GM19455 (cell line): ENCODE measurements around the gene ABCG8.

Source experiments
- ATAC-seq: cut with Tn5 transposase; IDR thresholded peaks from one replicate; pipeline ENCODE4 v1.9.1; 2021; ENCODE audit not compliant: unreplicated experiment

The ABCG8 gene

DNA sequence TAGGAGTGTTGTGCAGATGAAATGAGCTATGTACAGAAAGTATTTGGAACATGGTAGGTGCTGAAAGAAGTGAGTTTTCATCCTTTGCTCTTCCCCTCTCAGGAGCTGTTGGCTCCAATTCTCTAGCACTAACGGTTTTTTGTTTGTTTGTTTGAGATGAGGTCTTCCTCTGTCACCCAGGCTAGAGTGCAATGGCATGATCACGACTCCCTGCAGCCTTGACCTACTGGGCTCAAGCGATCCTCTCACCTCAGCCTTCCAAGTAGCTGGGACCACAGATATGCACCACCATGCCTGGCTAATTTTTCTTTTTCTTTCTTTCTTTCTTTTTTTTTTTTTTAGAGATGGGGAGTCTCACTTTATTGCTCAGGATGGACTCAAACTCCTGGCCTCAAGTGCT, 12.9 kb upstream of the ABCG8 start:
- no peak for ATAC-seq

DNA sequence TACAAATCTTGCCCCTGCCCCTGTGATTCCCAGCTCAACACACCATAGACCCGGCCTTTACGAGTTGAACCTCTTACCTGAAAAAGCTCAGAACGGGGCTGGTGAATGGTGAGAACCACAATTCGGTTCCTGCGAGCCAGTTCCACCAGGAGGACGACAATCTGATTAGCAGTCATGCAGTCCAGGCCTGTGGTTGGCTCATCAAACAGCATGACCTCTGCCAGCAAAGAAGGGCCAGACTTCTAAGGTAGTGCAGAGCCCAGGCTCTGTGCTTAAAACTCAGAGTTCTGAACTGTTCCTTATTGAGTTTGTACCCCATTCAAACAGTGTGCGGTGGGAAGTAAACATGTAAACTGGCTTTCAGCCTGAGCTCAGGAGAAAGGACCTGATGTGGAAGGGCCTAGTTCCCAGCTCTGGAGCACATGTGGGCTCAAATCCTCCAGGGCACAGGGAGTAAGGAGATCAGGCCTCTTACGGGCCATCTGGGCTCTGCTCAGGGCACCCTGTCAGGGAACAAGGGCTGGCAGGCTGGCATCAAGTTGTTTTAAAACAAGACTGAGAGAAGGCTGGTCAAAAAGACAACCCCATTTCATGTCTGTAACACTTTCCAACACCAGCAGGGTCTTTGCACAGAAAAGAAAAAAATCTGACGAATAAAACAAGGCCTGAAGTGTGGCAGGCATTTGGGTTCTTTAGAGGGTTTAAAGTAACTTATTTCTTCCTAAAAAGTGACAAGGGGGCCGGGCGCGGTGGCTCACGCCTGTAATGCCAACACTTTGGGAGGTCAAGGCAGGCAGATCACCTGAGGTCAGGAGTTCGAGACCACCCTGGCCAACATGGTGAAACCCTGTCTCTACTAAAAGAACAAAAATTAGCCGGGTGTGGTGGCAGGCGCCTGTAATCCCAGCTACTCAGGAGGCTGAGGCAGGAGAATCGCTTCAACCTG, 12.2 kb upstream of the ABCG8 start:
- ATAC-seq = no peak

DNA sequence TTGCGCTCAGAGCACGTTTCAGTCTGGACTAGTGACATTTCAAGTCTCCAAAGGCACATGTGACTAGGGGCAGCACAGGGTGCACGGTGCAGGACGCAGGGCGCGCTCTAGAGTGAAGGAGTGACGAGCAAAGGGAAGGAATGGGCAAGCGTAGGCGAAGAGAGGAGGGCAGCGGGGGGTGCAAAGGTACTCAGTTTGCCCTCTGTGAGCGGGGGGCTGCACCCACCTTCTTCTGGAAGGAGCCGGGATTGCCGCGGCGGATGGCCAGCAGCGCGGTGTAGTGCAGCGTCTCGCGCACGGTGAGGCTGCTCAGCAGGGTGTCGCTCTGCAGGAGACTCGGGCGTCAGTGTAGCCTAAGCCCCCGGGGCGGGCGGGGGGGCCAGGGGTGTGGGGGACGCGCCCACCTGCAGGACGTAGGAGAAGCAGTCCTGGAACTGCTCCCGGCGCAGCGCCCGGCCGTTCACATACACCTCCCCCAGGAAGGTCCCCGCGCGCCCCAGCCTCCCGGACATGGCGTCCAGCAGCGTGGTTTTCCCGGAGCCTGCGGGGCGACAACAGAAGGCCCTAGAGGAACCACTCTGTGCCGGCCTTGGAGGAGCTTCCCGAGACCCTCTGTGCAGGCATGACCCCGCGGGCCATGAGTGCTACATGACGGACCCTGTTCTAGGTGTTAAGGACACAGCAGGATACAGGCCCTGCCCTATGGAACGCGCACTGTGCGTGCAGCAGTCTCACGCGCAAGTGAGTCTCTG, 7.1 kb upstream of the ABCG8 start:
- no peak for ATAC-seq

DNA sequence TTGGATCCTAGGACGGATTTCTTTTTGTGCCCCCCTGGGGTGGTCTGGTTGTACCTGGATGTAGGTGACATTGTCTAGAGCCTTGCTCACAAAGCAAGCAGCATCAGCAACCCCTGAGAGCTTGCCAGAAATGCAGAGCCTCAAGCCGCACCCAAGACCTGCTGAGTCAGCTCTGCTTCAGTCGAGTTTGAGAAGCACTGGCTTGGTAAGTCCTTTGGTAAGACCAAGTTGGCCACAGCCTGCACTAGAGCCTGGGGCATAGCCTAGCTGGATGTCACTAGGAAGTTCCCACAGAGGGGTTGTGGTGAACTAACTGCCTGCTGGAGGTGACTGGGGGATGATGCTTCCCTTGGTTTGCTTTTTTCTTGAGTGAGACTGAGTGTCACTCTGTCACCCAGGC, 6.3 kb upstream of the ABCG8 start:
- no peak for ATAC-seq

DNA sequence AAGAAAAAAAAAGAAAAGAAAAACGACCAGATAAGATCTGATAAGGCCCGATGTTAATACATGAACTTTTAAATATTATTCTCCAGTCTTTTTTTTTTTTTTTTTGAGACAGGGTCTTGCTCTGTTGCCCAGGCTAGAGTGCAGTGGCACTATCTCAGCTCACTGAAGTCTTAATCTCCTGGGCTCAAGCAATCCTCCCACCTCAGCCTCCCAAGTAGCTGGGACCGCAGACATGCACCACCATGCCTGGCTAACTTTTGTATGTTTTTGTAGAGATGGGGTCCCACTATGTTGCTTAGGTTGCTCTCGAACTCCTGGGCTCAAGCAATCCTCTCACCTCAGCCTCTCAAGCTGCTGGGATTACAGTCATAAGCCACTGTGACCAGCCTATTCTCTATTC, 1.7 kb upstream of the ABCG8 start:
- ATAC-seq = no peak

DNA sequence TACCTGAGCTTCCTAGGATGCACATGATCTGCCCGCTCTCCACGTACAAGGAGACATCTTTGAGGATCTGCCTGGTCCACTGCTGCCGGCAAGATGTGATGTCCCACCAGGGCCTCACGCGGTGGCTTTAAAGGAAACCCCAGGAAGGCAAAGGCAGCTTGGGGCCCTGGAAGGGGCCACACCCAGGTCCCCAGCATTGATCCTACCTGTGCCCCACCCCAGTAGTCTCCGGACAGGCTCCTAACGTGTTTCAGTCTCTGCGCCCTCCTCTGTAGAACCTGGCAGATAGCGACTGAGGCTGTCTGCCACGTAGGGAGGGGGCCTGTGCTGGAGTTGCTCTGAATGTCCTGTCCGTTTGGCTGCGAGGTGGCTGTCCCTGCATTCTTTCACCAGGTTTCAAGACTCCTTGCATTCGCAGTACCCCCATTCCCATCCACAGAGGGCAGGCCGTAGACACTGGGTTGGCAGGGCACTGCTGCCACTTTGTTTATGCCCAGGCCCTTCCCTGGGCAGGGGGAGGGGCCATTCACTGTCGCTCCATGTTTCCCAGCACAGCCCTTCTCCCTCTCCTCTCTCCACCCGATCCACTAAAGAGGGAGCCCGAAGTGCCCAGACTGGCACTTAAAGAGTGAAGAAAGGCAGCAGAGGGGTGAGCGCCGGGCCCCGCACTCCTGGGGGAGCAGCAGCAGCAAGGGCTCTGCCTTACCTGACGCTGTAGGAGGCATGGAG, 776 bp upstream of the ABCG8 start:
- ATAC-seq = no peak

DNA sequence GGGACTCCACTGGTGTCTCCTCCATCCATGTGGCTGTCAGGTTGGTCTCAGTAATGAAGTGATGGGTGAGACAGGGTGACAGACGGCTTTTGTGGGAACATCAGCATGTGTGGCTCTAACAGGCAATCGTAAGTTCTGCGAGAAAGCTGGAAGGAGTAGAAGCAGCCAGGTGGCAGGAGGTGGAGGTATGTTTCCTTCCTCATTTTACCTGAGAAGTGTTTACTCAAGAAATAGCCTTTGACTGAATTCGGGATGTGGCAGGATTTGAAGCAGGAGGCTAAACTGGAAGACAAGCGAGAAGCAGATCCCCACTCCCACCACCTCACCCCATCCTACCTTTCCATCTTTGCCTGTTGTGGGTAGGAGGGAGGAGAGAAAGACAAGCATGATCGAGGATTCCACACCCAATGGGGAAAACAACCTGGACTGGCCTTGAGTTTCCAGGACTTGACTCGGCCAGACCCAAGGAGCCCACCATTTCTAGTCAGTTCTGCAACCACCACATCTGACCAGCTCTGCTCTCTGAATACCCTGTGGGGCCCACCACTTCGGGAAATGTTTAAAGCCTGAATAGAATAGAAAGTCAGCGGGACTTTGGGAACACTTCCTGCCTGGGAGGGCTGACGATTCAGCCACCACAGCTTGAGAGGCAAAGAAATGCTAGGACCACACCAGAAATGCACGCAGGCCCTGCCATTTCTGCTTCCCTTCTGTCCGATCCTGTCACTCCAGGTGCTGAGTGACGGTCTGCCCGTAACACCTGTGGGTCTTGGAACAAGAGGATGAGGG, 1.2 kb downstream of the ABCG8 start:
- ATAC-seq = no peak

DNA sequence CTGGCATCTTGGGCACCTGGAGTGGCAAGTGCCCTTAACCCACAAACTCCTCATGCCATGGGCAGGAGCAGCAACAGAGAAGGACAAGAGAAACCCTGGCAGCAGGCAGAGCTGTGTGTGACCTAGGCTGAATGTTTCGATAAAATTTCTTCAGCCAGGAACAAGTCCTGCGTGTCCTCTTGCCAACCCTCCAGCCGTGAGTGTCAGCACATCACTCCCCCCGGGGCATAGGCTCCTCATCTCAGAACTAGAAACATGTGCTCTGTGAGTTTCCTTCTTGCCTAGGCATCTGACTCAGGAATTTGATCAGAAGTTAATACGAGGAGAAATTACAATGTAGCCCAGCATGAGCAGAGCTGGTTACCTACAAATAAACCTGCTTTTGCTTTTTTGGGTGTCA, 2.2 kb downstream of the ABCG8 start:
- ATAC-seq = no peak

DNA sequence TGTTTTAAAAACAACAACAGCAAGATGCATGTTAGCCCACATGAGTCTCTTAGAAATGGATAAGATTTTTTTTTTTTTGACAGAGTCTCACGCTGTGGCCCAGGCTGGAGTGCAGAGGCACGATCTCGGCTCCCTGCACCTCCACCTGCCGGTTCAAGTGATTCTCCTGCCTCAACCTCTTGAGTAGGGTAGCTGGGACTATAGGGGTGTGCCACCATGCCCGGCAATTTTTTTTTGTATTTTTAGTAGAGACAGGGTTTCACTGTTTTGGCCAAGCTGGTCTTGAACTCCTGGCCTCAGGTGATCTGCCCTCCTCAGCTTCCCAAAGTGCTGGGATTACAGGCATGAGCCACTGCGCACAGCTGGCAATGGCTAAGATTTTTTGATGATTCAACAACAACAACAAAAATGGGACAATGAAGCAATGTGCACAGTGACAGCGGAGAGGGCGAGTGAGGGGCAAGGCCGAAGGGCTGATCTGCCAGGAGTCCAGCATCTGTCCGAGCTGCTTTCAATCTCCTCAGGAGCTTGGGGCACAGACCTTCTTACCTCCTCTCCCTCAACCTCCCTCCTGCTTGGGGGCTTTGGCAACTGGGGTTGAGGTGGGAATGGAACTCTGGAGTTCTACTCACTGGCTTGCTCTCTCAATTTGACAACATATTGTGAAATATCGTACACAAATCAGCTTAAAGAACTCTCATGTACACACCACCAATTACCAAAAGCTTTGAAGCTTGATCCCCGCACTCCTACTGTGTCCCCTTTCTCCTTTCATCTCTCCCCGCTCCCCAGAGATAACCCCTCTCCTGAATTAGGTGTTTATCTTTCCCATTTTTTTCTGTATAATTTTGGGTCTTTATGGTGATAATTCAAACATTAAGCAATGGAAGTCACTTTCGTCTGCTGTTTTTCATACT, 3.4 kb downstream of the ABCG8 start:
- ATAC-seq = no peak

DNA sequence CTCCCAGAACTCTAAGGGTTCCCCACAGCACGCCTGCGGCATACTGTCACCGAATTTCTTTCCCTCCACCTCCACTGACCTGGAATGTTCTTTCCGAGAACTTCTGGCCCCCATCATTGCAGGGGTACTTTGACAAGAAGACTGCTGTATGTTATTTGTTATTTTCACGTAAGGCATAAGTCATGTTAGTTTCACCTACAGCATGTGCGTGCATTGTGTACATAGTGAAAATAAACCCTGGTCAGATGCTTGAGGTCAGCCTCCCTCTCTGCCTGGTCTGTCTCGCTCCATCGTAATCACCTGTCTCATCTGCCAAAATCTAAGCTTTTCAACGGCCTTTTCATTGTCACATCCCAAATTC, 4.1 kb downstream of the ABCG8 start:
- ATAC-seq = no peak

DNA sequence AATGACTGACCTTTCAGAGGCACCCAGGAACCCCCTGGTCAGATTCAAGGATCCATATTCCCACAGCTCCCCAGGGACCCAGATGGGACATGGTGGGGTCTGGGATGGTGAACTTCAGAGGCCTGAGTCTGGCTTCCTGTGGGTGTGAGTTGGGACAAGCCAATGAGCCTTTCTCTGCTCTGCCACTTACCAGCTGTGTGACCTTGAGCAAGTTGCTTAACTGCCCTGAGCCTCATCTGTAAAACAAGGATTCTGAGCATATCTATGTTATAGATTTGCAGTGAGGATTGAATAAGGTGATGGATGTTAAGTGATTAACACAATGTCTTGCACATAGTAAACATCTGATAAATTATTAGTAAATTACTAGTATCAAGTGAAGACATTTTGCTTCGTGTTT, 6.4 kb downstream of the ABCG8 start:
- no peak for ATAC-seq

DNA sequence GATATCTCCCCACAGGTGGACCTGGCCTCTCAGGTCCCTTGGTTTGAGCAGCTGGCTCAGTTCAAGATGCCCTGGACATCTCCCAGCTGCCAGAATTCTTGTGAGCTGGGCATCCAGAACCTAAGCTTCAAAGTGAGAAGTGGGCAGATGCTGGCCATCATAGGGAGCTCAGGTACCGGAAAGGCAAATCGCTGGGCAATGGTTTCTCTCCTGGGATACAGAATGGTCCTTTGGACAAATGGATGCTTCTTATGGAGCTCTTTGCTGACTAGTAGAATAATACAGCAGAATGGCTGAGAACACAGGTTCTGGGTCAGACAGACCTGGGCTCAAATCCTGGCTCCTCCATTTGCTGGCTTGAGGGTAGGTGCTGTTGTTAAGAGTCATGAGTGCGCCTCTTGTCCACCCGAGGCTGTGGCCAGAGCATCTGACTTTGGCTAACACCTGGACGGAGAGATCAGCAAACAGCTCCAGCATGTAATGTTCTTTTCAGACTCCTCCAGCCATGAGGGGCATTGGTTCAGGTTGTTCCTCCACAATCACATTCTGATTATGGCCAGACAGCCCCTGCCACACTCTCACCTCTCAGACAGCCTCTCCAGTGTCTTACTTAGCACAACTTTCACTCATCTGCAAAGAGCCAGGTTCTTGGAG, 7.5 kb downstream of the ABCG8 start:
- no peak for ATAC-seq

DNA sequence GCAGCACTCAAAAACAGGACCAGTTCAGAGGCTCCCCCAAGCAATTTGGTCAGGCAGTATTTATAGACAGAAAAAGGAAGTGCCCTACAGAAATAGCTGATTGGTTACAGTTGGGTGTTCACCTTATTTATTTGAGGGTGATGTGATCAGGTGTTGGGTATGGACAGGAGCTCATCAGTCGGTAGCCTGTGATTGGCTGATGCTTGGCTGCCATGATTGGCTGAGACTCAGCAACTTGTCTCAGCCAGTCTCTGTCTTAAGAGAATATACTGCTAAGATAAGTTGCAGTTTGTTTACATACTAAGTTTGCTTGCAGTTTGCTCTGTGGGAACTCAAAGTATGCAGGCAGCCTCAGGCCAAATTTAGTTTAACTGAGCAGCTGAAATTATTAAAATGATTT, 9.4 kb downstream of the ABCG8 start:
- no peak for ATAC-seq

DNA sequence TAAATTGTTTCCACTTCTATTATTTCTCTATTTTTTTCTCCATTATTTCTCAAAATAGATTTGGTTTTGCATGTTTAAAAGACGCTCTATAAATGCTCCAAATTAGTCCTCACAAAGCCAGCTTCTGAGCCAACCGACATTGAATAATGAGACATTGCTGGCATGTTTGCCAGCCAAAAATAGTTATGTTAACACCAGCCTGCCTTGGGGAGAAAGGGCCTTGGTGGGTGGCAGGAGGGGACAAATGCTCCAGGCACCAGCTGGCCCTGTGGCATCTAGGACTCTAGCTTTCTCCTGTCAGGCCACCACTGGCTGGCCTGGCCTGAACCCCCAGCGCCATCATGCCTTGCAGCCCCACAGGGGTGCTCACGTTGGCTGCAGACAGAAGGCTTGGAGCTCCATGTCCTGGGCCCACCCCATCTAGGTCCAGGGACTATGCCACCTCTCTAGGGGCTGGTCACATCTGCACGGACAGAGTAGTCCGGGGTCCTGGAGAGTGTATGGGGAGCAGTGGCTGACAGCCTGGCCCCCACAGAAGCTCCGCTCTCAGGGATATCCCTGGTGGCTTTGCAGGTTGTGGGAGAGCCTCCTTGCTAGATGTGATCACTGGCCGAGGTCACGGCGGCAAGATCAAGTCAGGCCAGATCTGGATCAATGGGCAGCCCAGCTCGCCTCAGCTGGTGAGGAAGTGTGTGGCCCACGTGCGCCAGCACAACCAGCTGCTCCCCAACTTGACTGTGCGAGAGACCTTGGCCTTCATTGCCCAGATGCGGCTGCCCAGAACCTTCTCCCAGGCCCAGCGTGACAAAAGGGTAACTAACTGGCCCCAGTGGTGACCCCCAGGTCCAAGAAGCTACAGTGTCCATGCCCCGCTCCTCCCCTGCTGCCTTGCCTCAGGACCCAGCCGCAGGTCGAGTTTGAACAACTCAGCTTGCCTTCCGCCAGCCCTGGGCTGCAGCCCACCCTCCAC, 12.5 kb downstream of the ABCG8 start:
- ATAC-seq = no peak

DNA sequence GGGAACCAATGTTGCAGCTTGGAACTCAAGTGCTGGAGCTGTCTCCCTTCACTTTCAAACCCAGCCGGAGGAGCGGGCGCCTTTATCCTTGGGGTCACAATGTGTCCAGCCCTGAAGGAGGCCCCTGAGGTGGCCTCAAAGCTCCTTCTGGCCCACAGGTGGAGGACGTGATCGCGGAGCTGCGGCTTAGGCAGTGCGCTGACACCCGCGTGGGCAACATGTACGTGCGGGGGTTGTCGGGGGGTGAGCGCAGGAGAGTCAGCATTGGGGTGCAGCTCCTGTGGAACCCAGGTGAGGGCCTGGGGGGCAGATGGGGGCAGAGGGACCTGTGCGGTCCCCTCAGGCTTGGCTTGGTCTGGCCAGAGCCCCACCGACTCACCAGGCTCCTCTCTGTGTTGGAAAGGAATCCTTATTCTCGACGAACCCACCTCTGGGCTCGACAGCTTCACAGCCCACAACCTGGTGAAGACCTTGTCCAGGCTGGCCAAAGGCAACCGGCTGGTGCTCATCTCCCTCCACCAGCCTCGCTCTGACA, 13.5 kb downstream of the ABCG8 start:
- ATAC-seq = no peak

DNA sequence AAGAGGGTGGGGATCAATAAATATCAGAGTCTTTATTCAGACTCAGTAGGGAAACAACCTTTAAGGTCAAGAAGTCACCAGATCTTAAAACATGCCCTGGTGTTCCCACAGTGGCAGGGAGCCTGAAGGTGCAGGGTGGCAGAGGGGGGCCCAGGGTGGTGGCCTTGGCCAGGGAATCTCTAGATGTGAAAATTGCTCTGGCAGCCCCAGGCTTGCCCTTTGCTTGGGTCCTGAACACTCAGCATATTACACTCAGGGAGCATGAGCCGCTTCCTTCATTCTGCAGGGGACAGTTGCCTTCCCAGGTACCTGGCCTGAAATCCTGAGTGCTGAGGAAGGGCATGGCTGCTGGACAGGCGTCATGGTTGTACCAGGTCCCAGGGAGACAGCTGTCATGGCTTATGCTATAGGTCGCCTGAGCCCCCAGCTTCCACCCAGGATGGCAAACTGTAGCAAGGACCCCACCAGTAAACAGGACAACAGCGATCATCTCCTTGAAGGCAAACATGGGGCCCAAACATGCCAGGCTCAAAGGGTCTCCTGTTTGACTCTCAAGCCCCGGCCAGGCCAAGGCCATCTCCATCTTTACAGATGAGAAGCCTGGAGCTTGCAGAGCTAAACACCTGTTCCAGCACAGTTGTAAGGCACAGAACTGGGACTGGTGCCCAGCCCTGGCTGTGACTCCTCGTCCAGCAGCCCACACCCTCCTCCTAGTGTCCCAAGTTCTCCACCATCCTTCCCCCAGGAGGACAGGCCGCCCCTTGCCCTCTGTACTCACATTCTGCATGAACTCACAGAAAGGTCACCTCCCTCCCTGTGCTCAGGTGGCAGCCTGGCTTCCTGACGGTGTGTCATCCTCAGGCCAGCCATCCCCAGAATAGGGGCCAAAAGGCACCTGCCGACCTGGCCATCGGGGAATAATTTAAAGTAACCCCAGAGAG, 14.6 kb downstream of the ABCG8 start:
- no peak for ATAC-seq

DNA sequence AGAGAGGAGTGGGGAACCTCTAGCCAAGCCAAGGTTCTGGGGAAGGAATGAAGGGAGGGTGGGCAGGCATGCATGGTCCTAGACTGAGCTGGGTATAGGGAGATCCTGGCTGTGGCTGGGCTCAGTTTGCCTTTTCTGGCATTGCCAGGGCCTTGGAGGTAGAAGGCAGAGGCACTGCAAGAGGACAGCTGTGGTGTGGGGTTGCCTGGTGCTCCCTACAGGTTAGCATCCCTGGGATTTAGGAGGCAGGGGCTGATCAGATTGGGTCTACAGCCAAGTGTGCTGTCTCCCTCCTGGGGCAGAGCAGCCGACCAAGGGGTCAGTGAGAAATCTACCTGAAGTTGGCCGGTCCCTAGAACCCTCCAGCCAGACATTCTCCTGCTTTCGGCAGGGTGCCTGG, 15.9 kb downstream of the ABCG8 start:
- ATAC-seq = no peak
